ENCODE data around the gene RASD1. TPM values are rescaled to one million over a fixed set of nuclear protein-coding genes. Genes with fewer than 3 reads are reported as not detected.

The RASD1 gene
- total RNA-seq, 2 experiments from 2014 or later: 0.18 to 0.21 TPM

DNA sequence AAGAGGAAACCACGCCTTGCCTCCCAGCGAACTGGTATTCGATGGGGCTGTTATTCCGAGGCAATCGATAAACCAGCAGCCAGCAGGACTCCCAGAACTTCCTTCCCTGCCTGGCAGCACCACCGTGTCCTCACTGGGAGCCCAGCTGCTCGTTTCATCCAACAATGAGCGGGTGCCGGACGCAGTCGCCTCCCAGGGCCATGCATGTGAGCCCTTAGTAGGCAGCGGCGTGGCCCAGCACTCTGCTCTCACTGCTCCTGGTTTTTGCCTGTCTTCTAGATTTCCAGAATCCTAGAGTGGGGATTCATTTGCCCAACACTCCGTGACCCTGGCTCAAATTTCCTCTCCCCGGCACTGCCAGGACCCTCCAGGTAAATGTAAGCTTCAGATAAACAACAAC, 29.1 kb upstream of the RASD1 start:
- no peak for DNase-seq
- intact Hi-C loops (cut with DNase I, micrococcal nuclease): no loop called here
- no peak for ATAC-seq
- H3K27me3 Mint-ChIP-seq: no peaks in the 10 kb centered on the region
- no peak overlapping the region for H3K4me3 Mint-ChIP-seq
- ChIA-PET CTCF (interaction anchor here (1.5 kb wide), 1 partner anchor 117 kb away, joined by 3 read pairs; no protein-coding TSS in a partner anchor), POLR2A (interaction anchor here (0.7 kb wide), 1 partner anchor 98 kb away, joined by 3 read pairs; no protein-coding TSS in a partner anchor)
- no peak overlapping the region for H3K27ac Mint-ChIP-seq
- H3K36me3 Mint-ChIP-seq (ENCODE audit: low read depth): no peaks in the 10 kb centered on the region
- no peaks in the 10 kb centered on the region for H3K9me3 Mint-ChIP-seq (ENCODE audit: low read depth)
- H3K4me1 Mint-ChIP-seq: no peaks in the 10 kb centered on the region

- no peaks in the 10 kb centered on the region for H3K36me3 Mint-ChIP-seq (ENCODE audit: low read depth)
- intact Hi-C loops (cut with DNase I, micrococcal nuclease): no loop called here
- ChIA-PET POLR2A (no interaction called here), CTCF (interaction anchor here (1.1 kb wide), 1 partner anchor 45 kb away, joined by 3 read pairs; no protein-coding TSS in a partner anchor)
- DNase-seq: no peak
- H3K4me3 Mint-ChIP-seq: no peak overlapping the region
- no peaks in the 10 kb centered on the region for H3K4me1 Mint-ChIP-seq
- no peaks in the 10 kb centered on the region for H3K9me3 Mint-ChIP-seq (ENCODE audit: low read depth)
- H3K27me3 Mint-ChIP-seq: no peaks in the 10 kb centered on the region
- no peak for ATAC-seq
- no peak overlapping the region for H3K27ac Mint-ChIP-seq
These were observed 27.7 kb upstream of the RASD1 start for GRCh38 chr17:17523731-17524490.

GRCh38 chr17:17523001-17523730, 27.0 kb upstream of the RASD1 start:
- Mint-ChIP-seq H3K27me3 (no peaks in the 10 kb centered on the region), H3K9me3 (ENCODE audit: low read depth) (no peaks in the 10 kb centered on the region), H3K36me3 (ENCODE audit: low read depth) (no peaks in the 10 kb centered on the region), H3K4me1 (no peaks in the 10 kb centered on the region), H3K27ac (no peak overlapping the region), H3K4me3 (no peak overlapping the region)
- ChIA-PET POLR2A (no interaction called here), CTCF (interaction anchor here (1.1 kb wide), 1 partner anchor 46 kb away, joined by 3 read pairs; no protein-coding TSS in a partner anchor)
- intact Hi-C loops (cut with DNase I, micrococcal nuclease): no loop called here
- DNase-seq (no peak), ATAC-seq (no peak)

- no peaks in the 10 kb centered on the region for H3K9me3 Mint-ChIP-seq (ENCODE audit: low read depth)
These were observed 24.5 kb upstream of the RASD1 start for GRCh38 chr17:17520599-17521232.

GRCh38 chr17:17519886-17520285, 23.7 kb upstream of the RASD1 start:
- no peak overlapping the region for H3K27ac Mint-ChIP-seq
- peaks cover 3% of the 10 kb centered on the region for H3K4me1 Mint-ChIP-seq
- no peaks in the 10 kb centered on the region for H3K27me3 Mint-ChIP-seq
- no peak for ATAC-seq
- ChIA-PET CTCF (interaction anchor here (0.6 kb wide), 1 partner anchor 161 kb away, joined by 3 read pairs; no protein-coding TSS in a partner anchor), POLR2A (no interaction called here)
- no peaks in the 10 kb centered on the region for H3K9me3 Mint-ChIP-seq (ENCODE audit: low read depth)
- no peak for DNase-seq
- intact Hi-C loops (cut with DNase I, micrococcal nuclease): no loop called here
- no peak overlapping the region for H3K4me3 Mint-ChIP-seq
- H3K36me3 Mint-ChIP-seq (ENCODE audit: low read depth): no peaks in the 10 kb centered on the region

More at GRCh38 chr17:17520599-17521232, 24.5 kb upstream of the RASD1 start:
- intact Hi-C loops (cut with DNase I, micrococcal nuclease): no loop called here
- ChIA-PET CTCF (interaction anchor here (0.8 kb wide), 1 partner anchor 118 kb away, joined by 3 read pairs; no protein-coding TSS in a partner anchor), POLR2A (no interaction called here)
- no peaks in the 10 kb centered on the region for H3K27me3 Mint-ChIP-seq
- no peak for DNase-seq
- H3K4me1 Mint-ChIP-seq: peaks cover 3% of the 10 kb centered on the region
- H3K4me3 Mint-ChIP-seq: no peak overlapping the region
- no peak for ATAC-seq
- no peaks in the 10 kb centered on the region for H3K36me3 Mint-ChIP-seq (ENCODE audit: low read depth)
- no peak overlapping the region for H3K27ac Mint-ChIP-seq

GRCh38 chr17:17518951-17519350, 22.8 kb upstream of the RASD1 start:
- Mint-ChIP-seq H3K36me3 (ENCODE audit: low read depth) (no peaks in the 10 kb centered on the region), H3K27ac (no peak overlapping the region)

DNA sequence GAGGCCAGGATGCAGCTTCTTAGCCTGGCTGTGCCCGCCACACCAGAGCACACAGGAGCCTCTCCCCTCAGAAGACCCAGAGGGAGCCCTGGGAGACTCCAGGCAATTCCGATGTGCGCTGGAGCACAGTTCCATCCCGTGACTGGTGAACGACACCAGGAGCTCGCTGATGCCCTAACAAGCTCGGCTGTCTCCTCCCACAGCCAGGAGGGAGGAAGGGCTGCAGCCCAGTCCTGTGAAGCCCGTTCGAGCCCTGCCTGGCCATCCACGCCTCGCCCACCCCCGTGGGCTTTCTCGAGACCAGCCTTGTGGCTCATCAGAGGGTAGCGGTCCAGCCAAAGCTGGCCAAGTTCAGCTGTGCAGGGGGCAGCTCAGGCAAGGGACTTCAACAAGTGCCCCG, 21.8 kb upstream of the RASD1 start:
- ATAC-seq (no peak), DNase-seq (no peak)
- ChIA-PET POLR2A (no interaction called here), CTCF (no interaction called here)
- Mint-ChIP-seq H3K4me3 (no peak overlapping the region), H3K36me3 (ENCODE audit: low read depth) (no peaks in the 10 kb centered on the region), H3K27ac (no peak overlapping the region), H3K4me1 (peaks cover 3% of the 10 kb centered on the region), H3K27me3 (no peaks in the 10 kb centered on the region), H3K9me3 (ENCODE audit: low read depth) (no peaks in the 10 kb centered on the region)
- intact Hi-C loops (cut with DNase I, micrococcal nuclease): no loop called here

More at GRCh38 chr17:17518951-17519350, 22.8 kb upstream of the RASD1 start:
- Mint-ChIP-seq H3K9me3 (ENCODE audit: low read depth) (no peaks in the 10 kb centered on the region), H3K4me1 (peaks cover 3% of the 10 kb centered on the region), H3K4me3 (no peak overlapping the region), H3K27me3 (no peaks in the 10 kb centered on the region)
- POLR2A ChIA-PET: no interaction called here
- intact Hi-C loops (cut with DNase I, micrococcal nuclease): no loop called here
- CTCF ChIA-PET: interaction anchor here (0.6 kb wide), 1 partner anchor 379 kb away, joined by 3 read pairs; no protein-coding TSS in a partner anchor
- ATAC-seq (no peak), DNase-seq (no peak)

GRCh38 chr17:17516941-17517720, 20.9 kb upstream of the RASD1 start:
- CTCF ChIA-PET: interaction anchor here (0.7 to 1.6 kb wide), 2 partner anchors 96 to 352 kb away, joined by 3 to 4 read pairs; no protein-coding TSS in a partner anchor
- H3K4me3 Mint-ChIP-seq: no peak overlapping the region
- H3K9me3 Mint-ChIP-seq (ENCODE audit: low read depth): no peaks in the 10 kb centered on the region
- ATAC-seq: no peak
- H3K4me1 Mint-ChIP-seq: peaks cover 3% of the 10 kb centered on the region
- H3K27me3 Mint-ChIP-seq: no peaks in the 10 kb centered on the region
- H3K36me3 Mint-ChIP-seq (ENCODE audit: low read depth): no peaks in the 10 kb centered on the region
- no peak overlapping the region for H3K27ac Mint-ChIP-seq
- no peak for DNase-seq
- POLR2A ChIA-PET: no interaction called here
- intact Hi-C loops (cut with DNase I, micrococcal nuclease): no loop called here

DNA sequence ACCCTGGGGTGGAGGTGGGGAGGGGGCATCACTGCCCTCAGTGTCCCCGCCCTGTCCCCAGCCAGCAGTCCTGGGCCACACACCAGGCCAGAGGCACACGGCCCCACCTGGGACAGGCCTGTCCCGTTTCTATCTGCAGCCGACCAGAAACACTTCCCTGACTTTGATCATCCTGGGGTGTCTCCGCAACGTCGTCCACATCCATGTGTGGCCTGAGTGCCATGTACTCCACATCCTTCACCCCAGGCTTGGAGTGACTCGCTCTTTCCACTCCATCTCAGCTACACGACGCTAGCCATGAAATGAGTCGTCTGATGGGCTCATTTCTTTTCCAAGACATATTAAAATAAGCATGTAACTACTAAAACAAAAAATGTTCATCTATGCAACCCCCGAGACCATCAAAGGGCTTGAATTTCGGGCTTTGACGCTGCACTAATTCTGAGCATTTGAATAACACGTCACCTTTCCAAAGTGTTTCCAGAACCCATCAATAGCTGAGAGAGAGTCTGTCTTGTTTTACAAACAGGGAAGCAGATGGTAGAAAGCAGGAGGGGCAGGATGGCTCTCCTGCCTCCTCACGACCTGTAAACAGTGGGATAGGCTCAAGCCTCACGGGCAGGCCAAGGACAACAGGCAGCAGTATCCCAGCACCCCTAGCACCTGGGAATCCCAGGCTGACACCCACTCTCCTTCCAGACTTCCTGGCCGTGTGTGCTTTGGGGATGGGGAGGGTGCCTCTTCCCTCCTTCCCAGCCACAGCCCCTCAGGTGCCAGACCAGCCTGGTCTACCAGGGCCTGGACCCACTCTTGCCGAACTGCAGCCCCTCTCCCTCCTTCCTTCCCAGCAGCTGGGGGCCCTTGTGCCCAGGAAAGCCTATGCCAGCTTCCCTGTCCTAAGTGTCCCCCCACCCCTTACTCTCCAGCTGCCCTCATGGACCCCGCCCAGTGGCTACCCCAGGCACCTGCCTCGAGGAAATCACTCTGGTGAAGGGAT, 20.0 kb upstream of the RASD1 start:
- peak; percentile 66 for ATAC-seq
- POLR2A ChIA-PET: no interaction called here
- peak; percentile 32 for DNase-seq
- Mint-ChIP-seq H3K27me3 (no peaks in the 10 kb centered on the region), H3K27ac (no peak overlapping the region), H3K36me3 (ENCODE audit: low read depth) (no peaks in the 10 kb centered on the region), H3K9me3 (ENCODE audit: low read depth) (no peaks in the 10 kb centered on the region), H3K4me1 (peaks cover 3% of the 10 kb centered on the region), H3K4me3 (no peak overlapping the region)
- CTCF ChIA-PET: interaction anchor here (0.7 to 1.6 kb wide), 2 partner anchors 97 to 351 kb away, joined by 3 to 4 read pairs; no protein-coding TSS in a partner anchor
- intact Hi-C loops (cut with DNase I, micrococcal nuclease): no loop called here
